SU-DHL-6 (cell line): Measurements from ENCODE around the gene PCDHGB4.
"Not testable (repeated sequence)": the region's sequence is repeated elsewhere in the genome, so short reads cannot be mapped to it uniquely, and the experiment has no call there.

Source experiments
- H2AFZ ChIP-seq: fragments of 200-600 bp; sonication (generic); 2 replicates; pipeline ENCODE4 v1.6.1; 2014; ENCODE audit warnings: low read depth, mild to moderate bottlenecking, moderate library complexity, mixed read lengths, antibody characterized with exemption, low read length; ENCODE audit not compliant: severe bottlenecking
- H3F3A ChIP-seq: fragments of 200-600 bp; shearing (Covaris generic); 2 replicates; pipeline ENCODE4 v1.6.0; 2016; ENCODE audit warnings: antibody characterized with exemption, mild to moderate bottlenecking; ENCODE audit not compliant: insufficient read depth
- H3K27ac ChIP-seq: fragments of 200-600 bp; sonication (generic); 2 replicates; pipeline ENCODE4 v1.5.1; 2016; ENCODE audit warnings: low read depth, mild to moderate bottlenecking, low read length, moderate library complexity, mixed read lengths
- H3K27me3 ChIP-seq: fragments of 200-600 bp; sonication (generic), shearing (Covaris generic); 2 replicates; pipeline ENCODE4 v1.6.0; 2014; ENCODE audit warnings: mild to moderate bottlenecking, low read length
- H3K36me3 ChIP-seq: fragments of 200-600 bp; sonication (generic); 2 replicates; pipeline ENCODE4 v1.6.1; 2014; ENCODE audit warnings: mild to moderate bottlenecking, low read length, mixed read lengths
- H3K4me2 ChIP-seq: fragments of 300-600, 200-600 bp; shearing (Covaris generic), sonication (generic); 2 replicates; pipeline ENCODE4 v1.6.0; 2014; ENCODE audit warnings: low read length, low read depth, mild to moderate bottlenecking; ENCODE audit not compliant: poor library complexity, severe bottlenecking
- H3K4me3 ChIP-seq: fragments of 200-600 bp; sonication (generic); 2 replicates; pipeline ENCODE4 v1.5.1; 2014; ENCODE audit warnings: antibody characterized with exemption, low read length, mild to moderate bottlenecking, mixed read lengths; ENCODE audit not compliant: insufficient read depth, poor library complexity, severe bottlenecking
- H3K79me2 ChIP-seq: fragments of 200-600 bp; sonication (generic); 2 replicates; pipeline ENCODE4 v1.6.1; 2014; ENCODE audit warnings: mild to moderate bottlenecking, low read length, moderate library complexity; ENCODE audit not compliant: insufficient read depth
- H3K9ac ChIP-seq: fragments of 200-600 bp; sonication (generic); 2 replicates; pipeline ENCODE4 v1.7.0; 2014; ENCODE audit warnings: mild to moderate bottlenecking, low read length
- H3K9me2 ChIP-seq: fragments of 200-600 bp; sonication (generic); replicated peaks from 2 replicates; pipeline ENCODE4 v1.6.1; 2014; ENCODE audit warnings: low read length; ENCODE audit not compliant: insufficient read depth
- H3K9me3 ChIP-seq: fragments of 200-600 bp; sonication (generic); 2 replicates; pipeline ENCODE4 v1.6.1; 2014; ENCODE audit warnings: low read length, mixed read lengths; ENCODE audit not compliant: insufficient read depth
- H4K20me1 ChIP-seq: fragments of 200-600 bp; sonication (generic); 2 replicates; pipeline ENCODE4 v1.6.1; 2014; ENCODE audit warnings: low read depth, mild to moderate bottlenecking, antibody characterized with exemption, low read length, moderate library complexity, mixed read lengths
- CTCF ChIP-seq: fragments of 200-600 bp; sonication (generic); IDR thresholded peaks from one replicate; pipeline ENCODE4 v1.5.1; 2017; ENCODE audit warnings: antibody characterized with exemption, mild to moderate bottlenecking, low read length, moderate library complexity; ENCODE audit not compliant: insufficient read depth, poor library complexity, severe bottlenecking
- EZH2phosphoT487 ChIP-seq: fragments of 200-600 bp; sonication (generic), shearing (Covaris generic); conservative IDR thresholded peaks from 2 replicates; pipeline ENCODE4 v1.6.1; 2018; ENCODE audit warnings: mild to moderate bottlenecking, antibody characterized with exemption, low read length, moderate library complexity, mixed read lengths

Gene PCDHGB4

DNA sequence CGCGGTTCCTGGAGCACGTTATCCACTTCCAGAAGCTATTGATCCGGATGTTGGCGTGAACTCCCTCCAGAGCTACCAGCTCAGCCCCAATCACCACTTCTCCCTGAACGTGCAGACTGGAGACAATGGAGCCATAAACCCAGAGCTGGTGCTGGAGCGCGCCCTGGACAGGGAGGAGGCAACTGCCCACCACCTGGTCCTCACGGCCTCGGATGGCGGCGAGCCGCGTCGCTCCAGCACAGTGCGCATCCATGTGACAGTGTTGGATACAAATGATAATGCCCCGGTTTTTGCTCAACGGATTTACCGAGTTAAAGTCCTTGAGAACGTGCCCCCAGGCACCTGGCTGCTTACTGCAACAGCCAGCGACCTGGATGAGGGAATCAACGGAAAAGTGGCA, 15.9 kb downstream of the PCDHGB4 start:
- no peak overlapping the region for H3K4me3 ChIP-seq
- no peak overlapping the region for H3K9ac ChIP-seq
- TF ChIP-seq EZH2phosphoT487 (no peak), CTCF (no peak)
- peaks cover 22% of the 10 kb centered on the region for H3K36me3 ChIP-seq
- H2AFZ ChIP-seq, result no peak overlapping the region
- no peaks in the 10 kb centered on the region for H4K20me1 ChIP-seq
- H3F3A ChIP-seq, result no peaks in the 10 kb centered on the region
- H3K79me2 ChIP-seq, result no peaks in the 10 kb centered on the region; the same call in 1 of the 2 replicates
- H3K9me3 ChIP-seq, result peaks cover 37% of the 10 kb centered on the region; the same call in 1 of the 2 replicates
- H3K9me2 ChIP-seq, result no peaks in the 10 kb centered on the region
- H3K4me2 ChIP-seq, result no peak overlapping the region
- H3K27ac ChIP-seq, result no peak overlapping the region
- H3K27me3 ChIP-seq, result no peaks in the 10 kb centered on the region

GRCh38 chr5:141407790-141408505, 20.4 kb downstream of the PCDHGB4 start, which contains the start of gene PCDHGB6:
Gene PCDHGB6, plus strand, starts transcription at chr5:141408021. Its CDS starts 182 bp downstream, at chr5:141408203.
- H3K27me3 ChIP-seq, H3K4me3 ChIP-seq, H2AFZ ChIP-seq, H4K20me1 ChIP-seq, H3K9me2 ChIP-seq, H3K27ac ChIP-seq, H3F3A ChIP-seq, H3K9ac ChIP-seq, H3K4me2 ChIP-seq, H3K79me2 ChIP-seq: not testable (repeated sequence)
- Histone ChIP-seq H3K36me3 (peaks cover 12% of the 10 kb centered on the region), H3K9me3 (peaks cover 23% of the 10 kb centered on the region; the same call in 1 of the 2 replicates)

DNA sequence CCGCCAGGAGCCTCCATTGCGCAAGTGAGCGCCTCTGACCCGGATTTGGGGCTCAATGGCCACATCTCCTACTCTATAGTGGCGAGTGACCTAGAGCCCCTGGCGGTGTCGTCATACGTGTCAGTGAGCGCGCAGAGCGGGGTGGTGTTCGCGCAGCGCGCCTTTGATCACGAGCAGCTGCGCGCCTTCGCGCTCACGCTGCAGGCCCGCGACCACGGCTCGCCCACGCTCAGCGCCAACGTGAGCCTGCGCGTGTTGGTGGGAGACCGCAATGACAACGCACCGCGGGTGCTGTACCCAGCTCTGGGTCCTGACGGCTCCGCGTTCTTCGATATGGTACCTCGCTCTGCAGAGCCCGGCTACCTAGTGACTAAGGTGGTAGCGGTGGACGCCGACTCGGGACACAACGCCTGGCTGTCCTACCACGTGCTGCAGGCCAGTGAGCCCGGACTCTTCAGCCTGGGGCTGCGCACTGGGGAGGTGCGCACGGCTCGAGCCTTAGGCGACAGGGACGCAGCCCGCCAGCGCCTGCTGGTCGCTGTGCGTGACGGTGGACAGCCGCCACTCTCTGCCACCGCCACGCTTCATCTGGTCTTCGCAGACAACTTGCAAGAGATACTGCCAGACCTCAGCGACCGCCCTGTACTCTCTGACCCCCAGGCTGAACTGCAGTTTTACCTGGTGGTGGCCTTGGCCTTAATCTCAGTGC, 22.3 kb downstream of the PCDHGB4 start:
- Histone ChIP-seq H3K4me3 (no peak overlapping the region), H3K27me3 (no peaks in the 10 kb centered on the region), H3K4me2 (no peak overlapping the region), H3K9ac (no peak overlapping the region), H3K79me2 (peaks cover 3% of the 10 kb centered on the region; the same call in 1 of the 2 replicates), H4K20me1 (no peaks in the 10 kb centered on the region), H3K27ac (no peak overlapping the region), H3F3A (no peaks in the 10 kb centered on the region), H3K9me2 (no peaks in the 10 kb centered on the region), H2AFZ (no peak overlapping the region), H3K36me3 (peaks cover 12% of the 10 kb centered on the region), H3K9me3 (peaks cover 21% of the 10 kb centered on the region; the same call in 1 of the 2 replicates)
- TF ChIP-seq CTCF (no peak), EZH2phosphoT487 (no peak)

GRCh38 chr5:141411575-141411974, 24.1 kb downstream of the PCDHGB4 start:
- Histone ChIP-seq H3K9ac (no peak overlapping the region), H3K27ac (no peak overlapping the region), H3F3A (0 out of 2 replicates have a peak, but pooled peaks cover 5% of the 10 kb centered on the region), H2AFZ (no peak overlapping the region), H3K79me2 (0 out of 2 replicates have a peak, but pooled peaks cover 3% of the 10 kb centered on the region), H3K4me3 (no peak overlapping the region), H3K36me3 (peaks cover 7% of the 10 kb centered on the region), H3K27me3 (no peaks in the 10 kb centered on the region), H3K4me2 (no peak overlapping the region), H3K9me3 (peaks cover 26% of the 10 kb centered on the region; the same call in 1 of the 2 replicates), H4K20me1 (no peaks in the 10 kb centered on the region), H3K9me2 (no peaks in the 10 kb centered on the region)
- TF ChIP-seq EZH2phosphoT487 (no peak), CTCF (no peak)
